ENCODE measurements around the gene ZFP36. TPM values are rescaled to one million over a fixed set of nuclear protein-coding genes. Genes with fewer than 3 reads are reported as not detected.

The ZFP36 gene
- total RNA-seq, 1 donor from 2014 or later, result 631 TPM

GRCh38 chr19:39380521-39381502 is 25.8 kb upstream of the ZFP36 start:
- intact Hi-C loops (cut with DNase I), result no loop called here
- H3K4me3 ChIP-seq, result no peak overlapping the region
- TF ChIP-seq CTCF (IDR thresholded peaks at IDR 0.05), result no peak
- no peak for TF ChIP-seq POLR2AphosphoS5 (IDR thresholded peaks at IDR 0.05; ENCODE audit: insufficient read depth in 1 of 2, low read depth in 1 of 2)
- TF ChIP-seq POLR2A (IDR thresholded peaks at IDR 0.05), result no peak
- H3K27ac ChIP-seq, result no peak overlapping the region
- peaks cover 4 to 86% of the 10 kb centered on the region in 2 donors for H3K36me3 ChIP-seq
- no peak for DNase-seq (ENCODE audit: extremely low spot score in 2 of 2)
- no peaks in the 10 kb centered on the region for H3K4me1 ChIP-seq
- no peaks in the 10 kb centered on the region for H3K27me3 ChIP-seq
- no peaks in the 10 kb centered on the region for H3K9me3 ChIP-seq

DNA sequence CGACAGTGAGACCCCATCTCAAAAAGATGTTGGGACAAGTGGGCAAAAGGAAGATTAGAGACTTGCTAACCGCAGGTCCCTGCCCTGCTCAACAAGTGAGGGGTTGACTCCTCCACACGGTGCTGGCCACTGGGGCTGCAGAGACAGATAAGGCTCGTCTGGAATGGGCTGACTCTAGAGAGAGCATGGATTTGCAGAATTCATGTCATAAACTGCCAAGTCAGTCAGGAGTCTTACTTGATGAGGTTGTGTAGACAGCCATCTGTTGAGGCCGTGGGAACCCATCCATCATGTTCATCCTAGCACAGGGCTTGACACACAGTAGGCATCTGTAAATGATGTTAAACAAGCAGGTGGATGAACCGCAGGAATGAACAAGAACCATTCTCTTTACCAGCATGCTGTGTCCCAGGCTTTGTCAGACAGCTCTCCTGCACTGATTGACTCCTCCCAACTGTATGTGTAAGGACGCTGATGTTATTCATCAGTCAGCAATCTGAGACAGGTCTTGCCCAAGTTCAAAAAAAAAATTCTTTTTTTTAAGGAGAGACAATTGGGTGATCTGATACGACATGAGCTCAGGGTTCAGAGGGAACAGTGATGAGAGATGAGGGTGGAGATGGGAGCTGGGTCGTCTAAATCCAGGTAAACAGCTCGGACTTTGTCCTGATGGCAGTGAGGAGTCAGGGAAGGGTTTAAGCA is 24.6 kb upstream of the ZFP36 start:
- intact Hi-C loops (cut with DNase I), result no loop called here
- Histone ChIP-seq H3K27ac (no peak overlapping the region), H3K27me3 (no peaks in the 10 kb centered on the region), H3K4me3 (no peak overlapping the region), H3K9me3 (no peaks in the 10 kb centered on the region), H3K36me3 (peaks cover 4 to 85% of the 10 kb centered on the region in 2 donors), H3K4me1 (no peaks in the 10 kb centered on the region)
- no peak for DNase-seq (ENCODE audit: extremely low spot score in 2 of 2)
- TF ChIP-seq CTCF (IDR thresholded peaks at IDR 0.05) (no peak), POLR2AphosphoS5 (IDR thresholded peaks at IDR 0.05; ENCODE audit: insufficient read depth in 1 of 2, low read depth in 1 of 2) (no peak), POLR2A (IDR thresholded peaks at IDR 0.05) (no peak)

DNA sequence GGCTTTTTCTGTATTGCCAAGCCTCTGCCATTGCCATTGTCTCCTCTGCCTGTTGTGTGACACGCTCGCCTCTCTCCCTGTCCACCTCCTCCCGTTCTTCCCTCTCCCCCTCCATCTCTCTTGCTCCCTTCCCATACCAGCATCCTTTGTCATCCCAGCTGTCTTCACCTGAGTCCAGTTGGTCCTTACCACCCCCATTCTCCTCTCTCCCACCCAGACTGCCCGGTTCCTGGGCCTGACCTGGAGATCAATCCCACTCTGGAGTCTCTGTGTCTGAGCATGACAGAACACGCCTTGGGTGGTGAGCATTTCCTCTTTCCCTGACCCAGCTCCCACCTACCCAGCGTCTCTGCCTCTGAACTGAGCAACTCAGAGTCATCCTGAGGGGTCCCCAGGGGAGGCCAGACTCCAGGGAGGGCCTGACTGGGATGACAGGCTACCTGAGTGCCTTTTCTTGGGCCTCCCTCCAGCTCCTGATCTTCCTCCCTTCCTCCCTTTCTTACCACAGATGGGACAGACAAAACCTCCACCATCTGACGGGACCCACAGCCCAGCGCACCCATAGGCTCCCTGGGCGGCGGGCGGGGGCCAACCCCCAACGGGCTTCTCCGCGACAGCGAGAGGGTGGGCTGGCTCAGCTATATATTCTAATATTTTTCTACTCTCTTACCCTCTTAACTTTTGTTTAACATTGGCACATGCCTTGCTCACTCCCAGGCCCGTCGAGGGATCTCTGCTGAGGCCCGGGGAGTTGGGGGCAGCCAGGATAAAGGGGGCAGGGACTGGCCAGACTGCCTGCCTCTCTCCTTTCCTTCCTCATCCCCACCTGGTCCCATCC is 23.4 kb upstream of the ZFP36 start:
- Histone ChIP-seq H3K27ac (no peak overlapping the region), H3K4me1 (no peaks in the 10 kb centered on the region), H3K9me3 (no peaks in the 10 kb centered on the region), H3K4me3 (no peak overlapping the region), H3K36me3 (peaks cover 0 to 85% of the 10 kb centered on the region in 2 donors), H3K27me3 (no peaks in the 10 kb centered on the region)
- intact Hi-C loops (cut with DNase I), result no loop called here
- DNase-seq (ENCODE audit: extremely low spot score in 2 of 2), result no peak
- TF ChIP-seq POLR2AphosphoS5 (IDR thresholded peaks at IDR 0.05; ENCODE audit: insufficient read depth in 1 of 2, low read depth in 1 of 2) (no peak), POLR2A (IDR thresholded peaks at IDR 0.05) (no peak), CTCF (IDR thresholded peaks at IDR 0.05) (no peak)

GRCh38 chr19:39384839-39385568 is 21.6 kb upstream of the ZFP36 start:
- Histone ChIP-seq H3K4me1 (peaks cover 8% of the 10 kb centered on the region), H3K4me3 (no peak overlapping the region), H3K27me3 (no peaks in the 10 kb centered on the region), H3K9me3 (no peaks in the 10 kb centered on the region), H3K27ac (no peak overlapping the region), H3K36me3 (peaks cover 0 to 77% of the 10 kb centered on the region in 2 donors)
- intact Hi-C loops (cut with DNase I), result no loop called here
- TF ChIP-seq POLR2AphosphoS5 (IDR thresholded peaks at IDR 0.05; ENCODE audit: insufficient read depth in 1 of 2, low read depth in 1 of 2) (no peak), POLR2A (IDR thresholded peaks at IDR 0.05) (no peak), CTCF (IDR thresholded peaks at IDR 0.05) (no peak)
- DNase-seq (ENCODE audit: extremely low spot score in 2 of 2), result no peak

Data from vagina (tissue), 2 donors.